CD14-positive monocyte (primary cell): ENCODE results near the gene PRKAR1B. TPM values are rescaled to one million over a fixed set of nuclear protein-coding genes. Genes with fewer than 3 reads are reported as not detected.
A peak's percentile ranks its signal among the peaks of the same experiment; 100 is the strongest.

Experiments used
- DNase-seq, 3 donors: peaks; one replicate each; pipeline ENCODE4 v3.0.0-alpha.2; 2011 to 2022
- H2AFZ ChIP-seq: 2 replicates; pipeline ENCODE4 v1.6.0; 2012; ENCODE audit warnings: mild to moderate bottlenecking, low read depth, low read length, inconsistent platforms; ENCODE audit not compliant: insufficient read depth, poor library complexity, severe bottlenecking
- H3K27ac ChIP-seq, 2 donors: 1 replicate in 1 of 2; 2 replicates in 1 of 2; pipeline ENCODE4 v1.5.1; 2012 to 2013; ENCODE audit warnings: low read length in 2 of 2, control low read depth in 1 of 2, inconsistent platforms in 1 of 2, low read depth in 1 of 2, mild to moderate bottlenecking in 1 of 2
- H3K27me3 ChIP-seq, 2 donors: one replicate each; pipeline versions ENCODE4 v1.6.0 to v1.6.1; 2011 to 2013; ENCODE audit warnings: low read length in 2 of 2; ENCODE audit not compliant: control insufficient read depth in 2 of 2, insufficient read depth in 2 of 2
- H3K36me3 ChIP-seq, 2 donors: replicated peaks in 1 of 2; 1 replicate in 1 of 2; 2 replicates in 1 of 2; pipeline versions ENCODE4 v1.5.1 to v1.6.1; 2012 to 2013; ENCODE audit warnings: low read length in 2 of 2, control low read depth in 1 of 2, inconsistent platforms in 1 of 2, mild to moderate bottlenecking in 1 of 2; ENCODE audit not compliant: insufficient read depth in 2 of 2, control insufficient read depth in 1 of 2
- H3K4me1 ChIP-seq, 2 donors: 1 replicate in 1 of 2; 2 replicates in 1 of 2; pipeline versions ENCODE4 v1.5.1 to v1.6.1; 2012 to 2013; ENCODE audit warnings: low read length in 2 of 2, control low read depth in 1 of 2, inconsistent platforms in 1 of 2, mild to moderate bottlenecking in 1 of 2, moderate library complexity in 1 of 2; ENCODE audit not compliant: insufficient read depth in 2 of 2, control insufficient read depth in 1 of 2
- H3K4me2 ChIP-seq: replicated peaks from 2 replicates; pipeline ENCODE3; 2012; ENCODE audit warnings: low read length, moderate library complexity, mild to moderate bottlenecking; ENCODE audit not compliant: poor library complexity, severe bottlenecking; ENCODE audit errors: extremely low read depth
- H3K4me3 ChIP-seq, 3 experiments: fragments of 200-600 bp in 1 of 3; sonication (generic) in 1 of 3; replicated peaks in 1 of 3; 1 replicate in 2 of 3; 2 replicates in 1 of 3; pipeline ENCODE4 v1.5.1; 2011 to 2013; ENCODE audit warnings: low read length in 3 of 3, mild to moderate bottlenecking in 3 of 3, control low read depth in 2 of 3, low read depth in 2 of 3, inconsistent platforms in 1 of 3, moderate library complexity in 1 of 3
- H3K79me2 ChIP-seq: 2 replicates; pipeline ENCODE4 v1.6.0; 2012; ENCODE audit warnings: mild to moderate bottlenecking, control low read depth, inconsistent platforms, low read length, moderate library complexity; ENCODE audit not compliant: insufficient read depth
- H3K9ac ChIP-seq: 2 replicates; pipeline ENCODE4 v1.6.0; 2017; ENCODE audit warnings: low read length, mild to moderate bottlenecking; ENCODE audit not compliant: insufficient read depth, poor library complexity, severe bottlenecking
- H3K9me3 ChIP-seq, 2 donors: replicated peaks in 1 of 2; 1 replicate in 1 of 2; 2 replicates in 1 of 2; pipeline versions ENCODE4 v1.5.1 to v1.6.1; 2012 to 2013; ENCODE audit warnings: low read length in 2 of 2, control low read depth in 1 of 2; ENCODE audit not compliant: control insufficient read depth in 1 of 2, insufficient read depth in 1 of 2
- H4K20me1 ChIP-seq: 2 replicates; pipeline ENCODE4 v1.6.0; 2012; ENCODE audit warnings: mild to moderate bottlenecking, low read length, control low read depth, moderate library complexity; ENCODE audit not compliant: insufficient read depth
- H3K27ac Mint-ChIP-seq, 7 donors: one replicate each; pipeline ENCODE4 v1.8.0; 2020; ENCODE audit warnings: mild to moderate bottlenecking in 7 of 7, mixed read lengths in 7 of 7, moderate library complexity in 6 of 7, inconsistent platforms in 2 of 7
- H3K27me3 Mint-ChIP-seq, 3 donors: one replicate each; pipeline ENCODE4 v1.8.0; 2021 to 2022; ENCODE audit warnings: low read depth in 3 of 3, mild to moderate bottlenecking in 3 of 3, mixed read lengths in 3 of 3, moderate library complexity in 3 of 3, inconsistent platforms in 1 of 3
- H3K36me3 Mint-ChIP-seq, 2 donors: one replicate each; pipeline ENCODE4 v1.8.0; 2020; ENCODE audit warnings: mixed read lengths in 2 of 2, inconsistent platforms in 1 of 2, mild to moderate bottlenecking in 1 of 2
- H3K4me1 Mint-ChIP-seq: one replicate; pipeline ENCODE4 v1.8.0; 2020; ENCODE audit warnings: mild to moderate bottlenecking, mixed read lengths
- H3K4me3 Mint-ChIP-seq, 2 donors: one replicate each; pipeline ENCODE4 v1.8.0; 2020; ENCODE audit warnings: mild to moderate bottlenecking in 2 of 2, mixed read lengths in 2 of 2, moderate library complexity in 1 of 2
- H3K9me3 Mint-ChIP-seq, 7 donors: one replicate each; pipeline ENCODE4 v1.8.0; 2020 to 2022; ENCODE audit warnings: mixed read lengths in 7 of 7, mild to moderate bottlenecking in 6 of 7, moderate library complexity in 6 of 7, inconsistent platforms in 2 of 7
- WGBS: methylation state at CpG from one replicate; pipeline ENCODE4 v1.1.5; 2013; ENCODE audit warnings: missing lambda C conversion rate; ENCODE audit not compliant: insufficient coverage; 5-methylcytosine and 5-hydroxymethylcytosine counted together
- intact Hi-C, 2 donors: fragments of 100-400 bp; cut with micrococcal nuclease; formaldehyde crosslinking; loops; one replicate each; pipeline versions ENCODE4 v1.15.0 to v1.15.1; 2023
- polyA plus RNA-seq, 3 donors: library from polyadenylated mRNA; depleted of rRNA in 1 of 3; unstranded in 2 of 3; stranded (reverse) in 1 of 3; fragments of 300-500 nt in 2 of 3; fragments of >200 nt in 1 of 3; fragmentation: Illumina TruSeq in 2 of 3; gene quantifications; 1 replicate in 2 of 3; 2 replicates in 1 of 3; pipeline ENCODE4 v1.2.3, GENCODE V29; 2012 to 2021
- TF ChIP-seq, protein P1 (sequence below): fragments of 200-600 bp; IDR thresholded peaks from one replicate; pipeline ENCODE4 v1.8.0; 2022; ENCODE audit warnings: antibody characterized with exemption, mild to moderate bottlenecking

Gene PRKAR1B
- polyA plus RNA-seq, 3 donors: 0.94 to 2.1 (median 1.1) TPM

DNA sequence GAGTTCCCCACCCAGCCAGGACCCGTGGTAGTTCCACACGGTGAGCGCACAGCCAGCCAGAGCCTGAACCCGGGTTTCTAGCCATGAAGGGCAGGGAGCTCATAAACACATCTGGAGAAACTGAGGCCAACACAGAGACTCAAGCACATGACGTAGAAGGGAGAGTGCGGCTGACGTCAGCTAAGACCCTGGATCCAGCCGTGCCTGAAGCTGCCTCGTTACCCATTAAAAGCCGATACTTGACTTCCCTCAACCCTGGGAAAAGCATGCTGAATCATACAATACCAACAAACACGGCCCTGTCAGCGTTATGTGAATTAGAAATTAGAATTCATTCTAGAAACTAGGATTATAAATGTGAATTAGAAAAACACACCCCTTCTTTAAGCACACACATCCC is 142.3 kb downstream of the PRKAR1B start:
- Histone ChIP-seq H3K4me1 (peaks cover 5 to 11% of the 10 kb centered on the region in 2 donors), H3K79me2 (no peaks in the 10 kb centered on the region), H2AFZ (no peak overlapping the region), H3K27me3 (no peaks in the 10 kb centered on the region), H3K9me3 (peaks cover 0 to 29% of the 10 kb centered on the region in 2 donors), H4K20me1 (no peaks in the 10 kb centered on the region), H3K36me3 (no peaks in the 10 kb centered on the region), H3K9ac (no peak overlapping the region), H3K27ac (no peak overlapping the region), H3K4me3 (no peak overlapping the region), H3K4me2 (no peak overlapping the region)
- Mint-ChIP-seq H3K27ac (peak overlapping the region in 5 of 7 donors; percentile 6 to 70 (median 21)), H3K9me3 (peaks cover 15 to 28% (median 19%) of the 10 kb centered on the region in 7 donors), H3K27me3 (peaks cover 0 to 4% (median 3%) of the 10 kb centered on the region in 3 donors), H3K4me3 (no peak overlapping the region), H3K36me3 (no peaks in the 10 kb centered on the region), H3K4me1 (peaks cover 12% of the 10 kb centered on the region)
- no peak for DNase-seq
- intact Hi-C loops: no loop called here
- TF ChIP-seq, protein P1, sequence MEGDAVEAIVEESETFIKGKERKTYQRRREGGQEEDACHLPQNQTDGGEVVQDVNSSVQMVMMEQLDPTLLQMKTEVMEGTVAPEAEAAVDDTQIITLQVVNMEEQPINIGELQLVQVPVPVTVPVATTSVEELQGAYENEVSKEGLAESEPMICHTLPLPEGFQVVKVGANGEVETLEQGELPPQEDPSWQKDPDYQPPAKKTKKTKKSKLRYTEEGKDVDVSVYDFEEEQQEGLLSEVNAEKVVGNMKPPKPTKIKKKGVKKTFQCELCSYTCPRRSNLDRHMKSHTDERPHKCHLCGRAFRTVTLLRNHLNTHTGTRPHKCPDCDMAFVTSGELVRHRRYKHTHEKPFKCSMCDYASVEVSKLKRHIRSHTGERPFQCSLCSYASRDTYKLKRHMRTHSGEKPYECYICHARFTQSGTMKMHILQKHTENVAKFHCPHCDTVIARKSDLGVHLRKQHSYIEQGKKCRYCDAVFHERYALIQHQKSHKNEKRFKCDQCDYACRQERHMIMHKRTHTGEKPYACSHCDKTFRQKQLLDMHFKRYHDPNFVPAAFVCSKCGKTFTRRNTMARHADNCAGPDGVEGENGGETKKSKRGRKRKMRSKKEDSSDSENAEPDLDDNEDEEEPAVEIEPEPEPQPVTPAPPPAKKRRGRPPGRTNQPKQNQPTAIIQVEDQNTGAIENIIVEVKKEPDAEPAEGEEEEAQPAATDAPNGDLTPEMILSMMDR: no peak
- 96% methylated on average over 10 of the region's 12 CpGs for WGBS

GRCh38 chr7:584122-584465 is 143.0 kb downstream of the PRKAR1B start:
- TF ChIP-seq, protein P1: no peak
- intact Hi-C loops: no loop called here
- no peak overlapping the region for H3K4me2 ChIP-seq
- Mint-ChIP-seq H3K4me3 (peak overlapping the region; percentile 52 to 73), H3K36me3 (no peaks in the 10 kb centered on the region), H3K4me1 (peaks cover 12% of the 10 kb centered on the region), H3K27me3 (peaks cover 0 to 3% (median 2%) of the 10 kb centered on the region in 3 donors), H3K9me3 (peaks cover 15 to 24% (median 19%) of the 10 kb centered on the region in 7 donors), H3K27ac (peak overlapping the region in 3 of 7 donors; percentile 12 to 75 (median 70))
- H3K27ac ChIP-seq: no peak overlapping the region
- WGBS: 16% methylated on average over 10 of the region's 15 CpGs
- H3K9me3 ChIP-seq: peaks cover 0 to 27% of the 10 kb centered on the region in 2 donors
- H3K9ac ChIP-seq: peak overlapping the region; percentile 12
- no peaks in the 10 kb centered on the region for H3K27me3 ChIP-seq
- no peak overlapping the region for H2AFZ ChIP-seq
- DNase-seq: peak; percentile 69 to 82 (median 70)
- H3K4me1 ChIP-seq: peaks cover 5 to 11% of the 10 kb centered on the region in 2 donors
- H3K79me2 ChIP-seq: no peaks in the 10 kb centered on the region
- H3K36me3 ChIP-seq: no peaks in the 10 kb centered on the region
- H3K4me3 ChIP-seq: no peak overlapping the region
- no peaks in the 10 kb centered on the region for H4K20me1 ChIP-seq
